GM12878 (cell line): Measurements from ENCODE around the gene PSAT1. TPM values are rescaled to one million over a fixed set of nuclear protein-coding genes. Genes with fewer than 3 reads are reported as not detected.

ENCODE experiments used
- ATAC-seq: fragments of 200-7000 bp; cut with Tn5 transposase; 3 replicates; pipeline ENCODE4 v1.9.1; 2020; ENCODE audit warnings: mild to moderate bottlenecking, moderate library complexity
- BruUV-seq: library from RNA; stranded (reverse); fragments of 400-500 nt; replicated peaks from 2 replicates; lab custom pipeline; 2021; lab: Mats Ljungman, UMichigan
- CTCF ChIA-PET: fragments of 300-600 bp; sonication (Branson Sonifier 250); formaldehyde crosslinking; extraction: SDS; loops from one replicate; lab custom pipeline; 2021; ENCODE audit warnings: inconsistent platforms; lab: Yijun Ruan, JAX
- POLR2A ChIA-PET: fragments of 350-600 bp; formaldehyde crosslinking; extraction: SDS; loops from one replicate; lab custom pipeline; 2021; ENCODE audit warnings: inconsistent platforms; lab: Charles Lee
- RAD21 ChIA-PET: fragments of 300-600 bp; sonication (Branson Sonifier 250); formaldehyde crosslinking; loops from one replicate; lab custom pipeline; 2023; ENCODE audit warnings: antibody characterized with exemption; ENCODE audit not compliant: unreplicated experiment; lab: Charles Lee
- SMC1A ChIA-PET: fragments of 300-600 bp; sonication (Branson Sonifier 250); formaldehyde crosslinking; loops from one replicate; lab custom pipeline; 2023; ENCODE audit not compliant: unreplicated experiment, uncharacterized antibody; lab: Charles Lee
- DNase-seq: peaks from one replicate; pipeline ENCODE4 v3.0.0-alpha.2; 2011; ENCODE audit warnings: low read depth, low spot score
- FAIRE-seq: peaks from 3 replicates; lab custom pipeline; 2011; peaks lifted over from hg19 to GRCh38; lab: Jason Lieb, UNC
- H2AFZ ChIP-seq: 2 replicates; pipeline ENCODE4 v1.6.0; 2011; ENCODE audit warnings: low read depth, low read length, control low read depth; ENCODE audit not compliant: control insufficient read depth
- H3K27ac ChIP-seq: 2 replicates; pipeline ENCODE4 v1.5.1; 2011; ENCODE audit warnings: control low read depth; ENCODE audit not compliant: control insufficient read depth, insufficient read depth
- H3K27me3 ChIP-seq, 2 experiments: replicated peaks in 1 of 2; 2 replicates each; pipeline versions ENCODE4 v1.6.0 to v1.6.1; 2011; ENCODE audit warnings: low read length in 1 of 2; ENCODE audit not compliant: control insufficient read depth in 2 of 2, insufficient read depth in 2 of 2
- H3K36me3 ChIP-seq, 2 experiments: 2 replicates each; pipeline ENCODE4 v1.5.1; 2011; ENCODE audit warnings: low read length in 1 of 2; ENCODE audit not compliant: control insufficient read depth in 2 of 2, insufficient read depth in 2 of 2
- H3K4me1 ChIP-seq: 2 replicates; pipeline ENCODE4 v1.6.1; 2011; ENCODE audit warnings: mild to moderate bottlenecking, low read length, moderate library complexity, mixed read lengths; ENCODE audit not compliant: control insufficient read depth, insufficient read depth
- H3K4me2 ChIP-seq: 2 replicates; pipeline ENCODE4 v1.6.0; 2011; ENCODE audit warnings: control low read depth; ENCODE audit not compliant: control insufficient read depth, insufficient read depth
- H3K4me3 ChIP-seq: fragments of 200-600 bp; sonication (generic); 2 replicates; pipeline ENCODE4 v1.5.1; 2016
- H3K79me2 ChIP-seq: 2 replicates; pipeline ENCODE4 v1.6.0; 2011; ENCODE audit warnings: low read length; ENCODE audit not compliant: control insufficient read depth, insufficient read depth
- H3K9ac ChIP-seq: 2 replicates; pipeline ENCODE4 v1.8.0; 2011; ENCODE audit warnings: low read length, control low read depth, mixed read lengths; ENCODE audit not compliant: control insufficient read depth, insufficient read depth
- H3K9me3 ChIP-seq: replicated peaks from 3 replicates; pipeline ENCODE4 v1.5.1; 2011; ENCODE audit warnings: mild to moderate bottlenecking, low read length; ENCODE audit not compliant: control insufficient read depth, insufficient read depth
- H4K20me1 ChIP-seq: 2 replicates; pipeline ENCODE4 v1.6.0; 2011; ENCODE audit not compliant: control insufficient read depth, insufficient read depth
- CHD1 ChIP-seq: IDR thresholded peaks from 2 replicates; pipeline ENCODE4 v1.6.1; 2012; ENCODE audit warnings: low read depth, low read length, improper control_type of control experiment
- HDAC6 ChIP-seq: fragments of 200-600 bp; sonication (generic); IDR thresholded peaks from one replicate; pipeline ENCODE4 v1.8.0; 2017; ENCODE audit warnings: antibody characterized with exemption; ENCODE audit not compliant: unreplicated experiment
- MYB ChIP-seq: fragments of 150-350 bp; IDR thresholded peaks from 2 replicates; pipeline ENCODE4 v1.6.1; 2014; ENCODE audit warnings: mild to moderate bottlenecking, low read depth, low read length, borderline replicate concordance
- RAD21 ChIP-seq: IDR thresholded peaks from 2 replicates; pipeline ENCODE4 v1.6.1; 2011; ENCODE audit warnings: mild to moderate bottlenecking, low read depth, low read length, moderate library complexity; ENCODE audit not compliant: insufficient read depth
- RUNX3 ChIP-seq: IDR thresholded peaks from 2 replicates; pipeline ENCODE4 v1.6.1; 2012; ENCODE audit warnings: low read length, inconsistent platforms
- STAT3 ChIP-seq: IDR thresholded peaks from 2 replicates; pipeline ENCODE4 v1.6.1; 2011; ENCODE audit warnings: low read depth, low read length, improper control_type of control experiment
- WGBS: methylation state at CpG from one replicate; pipeline ENCODE4 v1.1.6; 2016; ENCODE audit warnings: low lambda C conversion rate; ENCODE audit not compliant: insufficient replicate concordance, insufficient coverage; ENCODE audit errors: missing lambda C conversion rate; 5-methylcytosine and 5-hydroxymethylcytosine counted together
- in situ Hi-C: fragments of 300-500 bp; cut with MboI; formaldehyde crosslinking; loops from 9 replicates; pipeline ENCODE4 v1.14.3; 2018; ENCODE audit warnings: mixed read lengths
- intact Hi-C: fragments of 100-400 bp; cut with micrococcal nuclease; formaldehyde crosslinking; loops from one replicate; pipeline ENCODE4 v1.14.2; 2022; ENCODE audit not compliant: unreplicated experiment
- polyA plus RNA-seq, 11 experiments: library from polyadenylated mRNA; depleted of rRNA in 4 of 11; unstranded in 6 of 11; stranded (reverse) in 5 of 11; fragments of >200 nt; fragmentation: Nextera tagmentation in 4 of 11; fragmentation: Illumina TruSeq in 1 of 11; extraction: Ambion mirVana in 4 of 11; extraction: Trizol in 1 of 11; gene quantifications; 1 replicate in 1 of 11; 2 replicates in 10 of 11; pipeline versions ENCODE4 v1.2.1 to v1.2.3, GENCODE V29; 2011 to 2016; ENCODE audit warnings: inconsistent platforms in 2 of 11, missing spikeins in 2 of 11, low read depth in 1 of 11
- total RNA-seq, 4 experiments: library from RNA; depleted of rRNA in 3 of 4; stranded (reverse); fragments of >200 nt in 3 of 4; fragmentation: Illumina TruSeq in 1 of 4; extraction: Trizol in 1 of 4; gene quantifications; 2 replicates each; pipeline versions ENCODE4 v1.2.1 to v1.2.3, GENCODE V29; 2013 to 2021
- TF ChIP-seq, protein P1 (sequence below): IDR thresholded peaks from 2 replicates; pipeline ENCODE4 v1.6.1; 2012; ENCODE audit warnings: improper control_type of control experiment, low read depth, low read length; ENCODE audit not compliant: insufficient replicate concordance
- TF ChIP-seq, protein P2 (sequence below): fragments of 450-650 bp; formaldehyde crosslinking; IDR thresholded peaks from 2 replicates; pipeline ENCODE4 v1.4.0; 2022; ENCODE audit warnings: mild to moderate bottlenecking, moderate library complexity

Gene PSAT1
- total and polyA plus RNA-seq, 10 of the 15 experiments (the other 5 are each of a cell fraction or from before 2014, with no cell fraction given), result 35.1 to 126 (median 51.9) TPM

DNA sequence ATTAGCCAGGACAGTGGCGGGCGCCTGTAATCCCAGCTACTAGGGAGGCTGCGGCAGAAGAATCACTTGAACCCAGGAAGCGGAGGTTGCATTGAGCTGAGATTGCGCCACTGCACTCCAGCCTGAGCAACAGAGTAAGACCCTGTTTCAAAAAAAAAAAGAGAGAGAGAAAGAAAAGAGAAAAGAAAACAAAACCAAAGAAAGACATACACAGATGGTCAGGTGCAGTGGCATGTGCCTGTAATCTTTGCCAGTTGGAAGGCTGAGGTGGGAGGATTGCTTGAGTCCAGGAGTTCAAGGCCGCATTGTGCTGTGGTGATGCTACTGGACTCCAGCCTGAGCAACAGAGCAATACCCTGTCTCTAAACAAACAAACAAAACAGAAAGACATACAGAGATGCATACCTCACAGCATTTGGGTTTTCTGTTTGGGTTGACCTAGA is 10.0 kb upstream of the PSAT1 start:
- no peak overlapping the region for H2AFZ ChIP-seq
- DNase-seq (no peak), ATAC-seq (no peak), FAIRE-seq (no peak)
- POLR2A ChIA-PET, result no interaction called here
- H3K27me3 ChIP-seq, result no peaks in the 10 kb centered on the region
- H4K20me1 ChIP-seq, result no peaks in the 10 kb centered on the region
- H3K79me2 ChIP-seq, result no peaks in the 10 kb centered on the region
- WGBS, result 94% methylated on average over 5 of the region's 6 CpGs
- CTCF ChIA-PET, result no interaction called here
- in situ Hi-C loops (no loop called here), intact Hi-C loops (no loop called here)
- no peak overlapping the region for H3K9ac ChIP-seq
- SMC1A ChIA-PET, result no interaction called here
- RAD21 ChIA-PET, result no interaction called here
- H3K4me2 ChIP-seq, result no peak overlapping the region
- no TSS peak for BruUV-seq
- no peak overlapping the region for H3K27ac ChIP-seq
- no peak overlapping the region for H3K4me3 ChIP-seq
- H3K9me3 ChIP-seq, result no peaks in the 10 kb centered on the region
- H3K4me1 ChIP-seq, result no peaks in the 10 kb centered on the region
- H3K36me3 ChIP-seq, result no peaks in the 10 kb centered on the region
- TF ChIP-seq CHD1, result no peak
- no peak for TF ChIP-seq MYB
- TF ChIP-seq HDAC6, result no peak
- TF ChIP-seq RAD21, result no peak
- TF ChIP-seq, protein P1, sequence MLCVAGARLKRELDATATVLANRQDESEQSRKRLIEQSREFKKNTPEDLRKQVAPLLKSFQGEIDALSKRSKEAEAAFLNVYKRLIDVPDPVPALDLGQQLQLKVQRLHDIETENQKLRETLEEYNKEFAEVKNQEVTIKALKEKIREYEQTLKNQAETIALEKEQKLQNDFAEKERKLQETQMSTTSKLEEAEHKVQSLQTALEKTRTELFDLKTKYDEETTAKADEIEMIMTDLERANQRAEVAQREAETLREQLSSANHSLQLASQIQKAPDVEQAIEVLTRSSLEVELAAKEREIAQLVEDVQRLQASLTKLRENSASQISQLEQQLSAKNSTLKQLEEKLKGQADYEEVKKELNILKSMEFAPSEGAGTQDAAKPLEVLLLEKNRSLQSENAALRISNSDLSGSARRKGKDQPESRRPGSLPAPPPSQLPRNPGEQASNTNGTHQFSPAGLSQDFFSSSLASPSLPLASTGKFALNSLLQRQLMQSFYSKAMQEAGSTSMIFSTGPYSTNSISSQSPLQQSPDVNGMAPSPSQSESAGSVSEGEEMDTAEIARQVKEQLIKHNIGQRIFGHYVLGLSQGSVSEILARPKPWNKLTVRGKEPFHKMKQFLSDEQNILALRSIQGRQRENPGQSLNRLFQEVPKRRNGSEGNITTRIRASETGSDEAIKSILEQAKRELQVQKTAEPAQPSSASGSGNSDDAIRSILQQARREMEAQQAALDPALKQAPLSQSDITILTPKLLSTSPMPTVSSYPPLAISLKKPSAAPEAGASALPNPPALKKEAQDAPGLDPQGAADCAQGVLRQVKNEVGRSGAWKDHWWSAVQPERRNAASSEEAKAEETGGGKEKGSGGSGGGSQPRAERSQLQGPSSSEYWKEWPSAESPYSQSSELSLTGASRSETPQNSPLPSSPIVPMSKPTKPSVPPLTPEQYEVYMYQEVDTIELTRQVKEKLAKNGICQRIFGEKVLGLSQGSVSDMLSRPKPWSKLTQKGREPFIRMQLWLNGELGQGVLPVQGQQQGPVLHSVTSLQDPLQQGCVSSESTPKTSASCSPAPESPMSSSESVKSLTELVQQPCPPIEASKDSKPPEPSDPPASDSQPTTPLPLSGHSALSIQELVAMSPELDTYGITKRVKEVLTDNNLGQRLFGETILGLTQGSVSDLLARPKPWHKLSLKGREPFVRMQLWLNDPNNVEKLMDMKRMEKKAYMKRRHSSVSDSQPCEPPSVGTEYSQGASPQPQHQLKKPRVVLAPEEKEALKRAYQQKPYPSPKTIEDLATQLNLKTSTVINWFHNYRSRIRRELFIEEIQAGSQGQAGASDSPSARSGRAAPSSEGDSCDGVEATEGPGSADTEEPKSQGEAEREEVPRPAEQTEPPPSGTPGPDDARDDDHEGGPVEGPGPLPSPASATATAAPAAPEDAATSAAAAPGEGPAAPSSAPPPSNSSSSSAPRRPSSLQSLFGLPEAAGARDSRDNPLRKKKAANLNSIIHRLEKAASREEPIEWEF, result no peak
- TF ChIP-seq STAT3, result no peak
- TF ChIP-seq RUNX3, result no peak
- TF ChIP-seq, protein P2, sequence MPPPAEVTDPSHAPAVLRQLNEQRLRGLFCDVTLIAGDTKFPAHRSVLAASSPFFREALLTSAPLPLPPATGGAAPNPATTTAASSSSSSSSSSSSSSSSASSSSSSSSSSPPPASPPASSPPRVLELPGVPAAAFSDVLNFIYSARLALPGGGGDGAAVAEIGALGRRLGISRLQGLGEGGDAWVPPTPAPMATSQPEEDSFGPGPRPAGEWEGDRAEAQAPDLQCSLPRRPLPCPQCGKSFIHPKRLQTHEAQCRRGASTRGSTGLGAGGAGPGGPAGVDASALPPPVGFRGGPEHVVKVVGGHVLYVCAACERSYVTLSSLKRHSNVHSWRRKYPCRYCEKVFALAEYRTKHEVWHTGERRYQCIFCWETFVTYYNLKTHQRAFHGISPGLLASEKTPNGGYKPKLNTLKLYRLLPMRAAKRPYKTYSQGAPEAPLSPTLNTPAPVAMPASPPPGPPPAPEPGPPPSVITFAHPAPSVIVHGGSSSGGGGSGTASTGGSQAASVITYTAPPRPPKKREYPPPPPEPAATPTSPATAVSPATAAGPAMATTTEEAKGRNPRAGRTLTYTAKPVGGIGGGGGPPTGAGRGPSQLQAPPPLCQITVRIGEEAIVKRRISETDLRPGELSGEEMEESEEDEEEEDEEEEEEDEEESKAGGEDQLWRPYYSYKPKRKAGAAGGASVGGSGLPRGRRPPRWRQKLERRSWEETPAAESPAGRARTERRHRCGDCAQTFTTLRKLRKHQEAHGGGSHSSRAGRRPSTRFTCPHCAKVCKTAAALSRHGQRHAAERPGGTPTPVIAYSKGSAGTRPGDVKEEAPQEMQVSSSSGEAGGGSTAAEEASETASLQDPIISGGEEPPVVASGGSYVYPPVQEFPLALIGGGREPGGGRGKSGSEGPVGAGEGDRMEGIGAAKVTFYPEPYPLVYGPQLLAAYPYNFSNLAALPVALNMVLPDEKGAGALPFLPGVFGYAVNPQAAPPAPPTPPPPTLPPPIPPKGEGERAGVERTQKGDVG (CRISPR knock-in tag), result no peak
